Renal cortical epithelial cell (primary cell): Measurements from ENCODE around the gene C8A. TPM values are rescaled to one million over a fixed set of nuclear protein-coding genes. Genes with fewer than 3 reads are reported as not detected.

Source experiments
- DNase-seq: peaks from one replicate; pipeline ENCODE4 v3.0.0-alpha.2; 2011; ENCODE audit warnings: low read depth
- total RNA-seq: library from RNA; depleted of rRNA; stranded (reverse); fragments of >200 nt; gene quantifications from 2 replicates; pipeline ENCODE4 v1.2.3, GENCODE V29; 2014

The C8A gene
- total RNA-seq, 1 donor from 2014 or later: not detected

DNA sequence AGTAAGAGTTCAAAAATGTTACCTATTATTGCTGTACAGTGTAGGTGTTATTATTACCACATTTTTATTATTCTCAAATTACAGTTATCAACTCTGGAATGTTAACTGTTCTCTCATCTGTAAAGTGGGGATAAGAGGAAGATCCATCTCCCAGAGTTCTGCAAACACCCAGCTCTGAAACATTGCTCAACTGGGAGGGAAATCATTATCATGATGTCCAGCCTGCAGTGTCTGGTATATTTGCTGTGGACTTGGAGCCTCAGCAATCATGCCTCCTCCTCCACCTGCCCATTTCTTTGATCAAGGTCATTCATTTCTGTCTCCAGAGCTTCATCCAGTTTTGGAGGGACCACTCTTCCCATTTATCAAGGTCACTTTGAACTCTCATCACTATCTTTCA is 39.4 kb downstream of the C8A start:
- DNase-seq: no peak

DNA sequence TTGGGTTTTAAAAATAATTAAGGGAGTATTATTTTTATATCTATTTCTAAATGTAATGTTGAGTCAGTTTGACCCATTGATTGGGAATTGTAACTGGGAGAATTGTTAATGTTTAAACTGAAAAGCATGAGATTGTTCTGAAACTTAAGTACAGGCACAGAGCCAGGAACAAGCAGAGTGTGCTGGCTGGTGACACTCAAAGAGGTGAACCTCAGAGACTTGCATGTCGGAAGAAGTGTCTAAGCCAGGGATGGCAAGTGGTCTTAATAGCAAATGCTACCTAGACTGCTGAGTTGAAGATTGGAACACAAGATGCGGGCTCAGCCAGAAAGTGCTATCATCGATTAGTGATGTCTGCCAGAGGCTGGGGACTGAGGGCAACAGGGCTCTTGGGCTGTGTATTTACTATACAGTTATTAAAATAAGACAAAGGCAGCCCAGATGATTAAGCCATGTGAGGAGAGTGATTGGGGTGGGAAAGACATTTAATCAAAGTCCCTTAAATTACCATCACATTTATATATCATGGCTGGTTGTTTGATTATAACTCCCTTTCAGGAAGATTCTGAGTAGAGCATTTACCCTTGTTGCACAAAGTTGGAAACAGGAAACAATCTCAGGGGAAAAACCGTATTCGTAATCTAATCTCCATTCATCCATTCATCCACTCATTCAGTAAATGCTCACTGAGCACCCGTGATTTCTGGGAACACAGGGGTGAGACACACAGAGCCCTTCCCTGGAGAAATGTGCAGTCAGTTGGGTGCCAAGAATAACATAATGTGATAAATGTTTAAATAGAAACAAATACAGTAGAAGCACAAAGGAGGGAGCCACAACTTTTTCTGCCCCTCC is 42.8 kb downstream of the C8A start:
- DNase-seq: peak; percentile 89

DNA sequence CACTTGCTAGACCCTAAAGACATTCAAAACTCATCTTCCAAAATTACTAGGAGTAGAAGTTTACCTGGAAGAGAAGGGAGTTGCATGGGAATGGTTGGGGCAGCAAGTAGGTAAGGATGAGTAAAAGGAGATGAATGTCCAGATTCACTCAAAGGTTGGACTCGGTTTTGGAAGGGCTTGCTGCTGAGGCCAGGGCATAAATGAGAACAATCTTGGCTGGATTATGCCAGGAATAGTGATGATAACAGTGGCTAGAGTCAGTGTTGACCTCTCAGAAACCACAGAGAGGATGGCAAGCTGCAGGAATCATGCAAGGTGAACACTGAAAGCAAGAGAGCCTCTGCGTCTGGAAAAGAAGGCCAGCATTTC is 43.4 kb downstream of the C8A start:
- peak; percentile 47 for DNase-seq

DNA sequence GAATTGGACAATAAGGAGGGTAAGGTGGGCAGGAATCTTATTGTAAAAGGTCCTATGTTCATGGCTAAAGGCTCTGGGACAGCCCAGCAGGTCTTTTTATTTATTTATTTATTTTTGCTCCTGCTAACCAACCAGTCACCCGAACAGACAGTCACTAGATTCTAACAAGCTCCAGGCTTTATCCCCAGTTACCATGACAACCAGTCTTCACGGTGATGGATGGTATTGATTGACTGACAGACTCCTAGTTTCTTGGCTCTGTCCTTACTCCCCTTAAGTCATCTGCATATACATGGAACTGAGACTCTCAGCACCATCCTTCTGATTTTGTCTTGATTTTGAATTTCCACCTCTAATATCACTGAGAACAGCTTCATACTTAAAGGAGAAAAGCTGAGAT is 44.3 kb downstream of the C8A start:
- DNase-seq: no peak

DNA sequence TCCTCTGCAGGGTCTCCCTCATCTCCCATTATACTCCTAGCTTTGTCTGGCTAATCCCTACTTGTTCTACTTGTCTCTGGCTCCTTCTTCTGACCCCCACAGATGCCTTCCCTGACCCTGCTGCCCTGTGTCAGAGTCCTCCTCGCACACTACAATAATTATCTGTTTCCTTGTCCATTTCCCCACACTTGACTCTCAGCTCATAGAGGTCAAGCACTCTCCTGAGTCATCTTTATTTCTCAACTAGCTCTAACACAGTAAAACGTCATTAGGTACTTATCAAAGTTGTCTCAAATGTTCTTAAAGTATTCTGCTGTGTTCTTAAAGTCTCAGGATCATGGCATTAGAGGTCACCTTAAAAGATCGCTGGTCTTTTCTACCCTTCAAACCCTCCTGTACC is 47.1 kb downstream of the C8A start:
- DNase-seq: peak; percentile 86

DNA sequence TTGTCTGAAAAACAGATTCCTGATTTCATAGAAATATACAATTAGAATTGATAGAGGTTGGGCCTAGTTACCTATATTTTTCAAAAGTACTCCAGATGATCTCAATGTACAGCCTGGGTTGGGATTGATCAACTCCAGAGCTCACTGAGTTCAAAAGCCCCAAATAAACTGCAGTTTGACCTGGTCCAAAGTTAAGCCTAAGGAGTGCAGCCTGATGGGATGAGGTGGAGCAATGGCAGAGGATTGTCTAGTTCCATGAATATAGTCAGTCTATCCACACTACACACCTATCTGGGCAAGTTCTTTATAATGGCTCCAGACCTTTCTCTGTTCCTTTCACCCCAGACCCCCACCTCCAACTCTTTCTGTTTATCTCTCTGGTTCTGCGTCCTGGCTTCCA is 49.2 kb downstream of the C8A start:
- no peak for DNase-seq

DNA sequence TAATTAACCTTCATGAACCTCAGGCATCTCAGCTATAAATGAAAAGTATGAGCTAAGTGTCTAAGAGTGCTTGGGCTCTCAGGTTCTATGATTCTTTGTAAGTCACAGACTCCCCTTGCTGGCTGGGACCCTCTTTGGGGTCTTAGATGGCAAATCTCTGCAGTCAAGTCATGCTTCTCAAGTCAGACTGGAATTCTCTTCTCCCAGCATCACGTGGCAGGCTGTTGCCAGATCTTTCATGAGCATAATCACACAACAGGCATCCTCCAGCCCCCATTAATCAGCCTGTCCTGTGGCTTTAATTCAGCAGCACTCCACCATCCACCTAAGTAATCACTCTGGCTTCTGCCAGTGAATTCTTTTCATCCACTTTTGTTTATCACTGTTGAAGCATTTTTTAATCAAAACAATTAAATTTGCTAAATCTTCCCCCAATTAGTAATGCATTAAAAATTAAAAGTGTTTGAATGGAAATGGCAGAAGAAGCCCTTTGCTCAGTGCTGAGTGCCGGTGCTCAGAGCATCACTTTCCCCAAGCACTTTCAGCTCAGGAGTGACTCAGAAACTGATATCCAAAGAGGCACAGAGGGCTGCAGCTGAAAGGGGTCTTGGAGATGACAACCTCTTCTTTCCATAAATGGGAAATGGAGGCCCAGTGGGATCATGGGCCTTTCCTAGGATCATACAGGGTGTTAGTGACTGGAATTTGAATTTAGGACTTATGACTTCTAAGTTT is 50.2 kb downstream of the C8A start:
- no peak for DNase-seq

DNA sequence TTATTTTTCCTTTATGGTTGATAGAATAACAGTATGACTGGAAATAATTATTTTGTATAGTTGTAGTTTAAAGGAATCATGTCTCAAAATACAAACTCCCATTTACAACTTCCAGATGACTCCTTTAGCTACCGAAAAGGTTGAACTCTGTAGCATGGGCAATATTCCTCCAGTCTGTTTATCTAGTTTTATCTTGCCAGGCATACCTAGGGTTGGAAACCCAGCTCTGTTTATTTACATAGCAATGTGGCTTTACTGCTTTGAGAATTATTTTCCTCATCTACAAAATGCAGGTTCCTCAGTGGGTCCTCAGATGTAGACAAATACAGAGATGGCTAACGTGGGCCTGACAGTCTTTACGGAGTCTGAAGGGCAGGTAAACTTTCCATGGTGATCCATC is 51.1 kb downstream of the C8A start:
- DNase-seq: no peak

DNA sequence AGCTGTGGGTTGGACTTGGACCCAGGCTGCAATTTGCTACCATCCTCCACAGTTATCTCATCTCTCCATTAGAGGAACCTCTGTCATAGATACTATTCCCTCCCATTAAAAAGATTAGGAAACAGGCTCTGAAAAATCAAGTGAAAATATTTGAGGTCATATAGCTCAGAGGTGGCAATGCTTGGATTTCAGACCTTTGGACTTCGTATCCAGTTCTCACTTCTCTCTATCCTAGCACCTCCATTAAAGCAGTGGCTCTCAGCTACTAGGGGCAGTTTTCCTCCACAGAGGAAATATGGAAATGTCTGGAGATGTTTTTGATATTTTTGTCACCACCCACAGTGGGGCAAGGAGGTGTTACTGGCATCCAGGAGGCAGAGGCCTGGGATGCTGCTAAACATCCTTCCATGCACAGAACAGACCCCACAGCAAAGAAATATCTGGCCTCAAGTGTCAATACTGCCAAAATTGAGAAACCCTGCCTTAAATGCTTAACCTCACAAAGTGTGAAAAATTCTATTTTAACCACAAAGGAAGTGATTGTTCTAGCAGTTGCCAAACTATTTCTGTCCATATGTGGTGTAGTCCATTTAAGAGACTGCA is 54.1 kb downstream of the C8A start:
- peak; percentile 71 for DNase-seq

DNA sequence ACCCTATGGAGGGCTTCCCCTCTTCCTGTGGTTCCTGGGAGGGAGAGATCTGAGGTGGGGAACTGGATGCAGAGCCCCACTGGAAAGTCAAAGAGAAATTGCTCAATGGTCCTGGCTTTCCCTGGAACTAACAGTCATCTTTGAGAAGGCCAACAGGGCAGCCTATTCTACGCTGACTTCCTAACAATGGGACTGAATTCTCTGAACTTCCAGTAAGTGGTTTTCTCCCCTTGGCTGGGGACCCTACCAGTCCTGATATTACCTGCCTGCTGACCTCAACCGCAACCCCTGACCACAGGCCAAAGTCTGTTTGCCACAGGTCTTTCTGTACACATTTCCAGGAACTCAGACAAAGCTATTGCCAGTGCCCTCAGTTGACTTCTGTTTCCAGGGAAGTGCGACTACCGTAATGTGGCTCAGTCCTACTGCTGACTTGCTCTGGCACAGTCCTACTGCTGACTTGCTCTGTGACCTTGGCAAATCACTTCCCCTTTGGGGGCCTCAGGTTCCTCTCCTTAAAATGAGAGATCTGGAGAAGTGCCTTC is 55.9 kb downstream of the C8A start:
- peak; percentile 88 for DNase-seq

DNA sequence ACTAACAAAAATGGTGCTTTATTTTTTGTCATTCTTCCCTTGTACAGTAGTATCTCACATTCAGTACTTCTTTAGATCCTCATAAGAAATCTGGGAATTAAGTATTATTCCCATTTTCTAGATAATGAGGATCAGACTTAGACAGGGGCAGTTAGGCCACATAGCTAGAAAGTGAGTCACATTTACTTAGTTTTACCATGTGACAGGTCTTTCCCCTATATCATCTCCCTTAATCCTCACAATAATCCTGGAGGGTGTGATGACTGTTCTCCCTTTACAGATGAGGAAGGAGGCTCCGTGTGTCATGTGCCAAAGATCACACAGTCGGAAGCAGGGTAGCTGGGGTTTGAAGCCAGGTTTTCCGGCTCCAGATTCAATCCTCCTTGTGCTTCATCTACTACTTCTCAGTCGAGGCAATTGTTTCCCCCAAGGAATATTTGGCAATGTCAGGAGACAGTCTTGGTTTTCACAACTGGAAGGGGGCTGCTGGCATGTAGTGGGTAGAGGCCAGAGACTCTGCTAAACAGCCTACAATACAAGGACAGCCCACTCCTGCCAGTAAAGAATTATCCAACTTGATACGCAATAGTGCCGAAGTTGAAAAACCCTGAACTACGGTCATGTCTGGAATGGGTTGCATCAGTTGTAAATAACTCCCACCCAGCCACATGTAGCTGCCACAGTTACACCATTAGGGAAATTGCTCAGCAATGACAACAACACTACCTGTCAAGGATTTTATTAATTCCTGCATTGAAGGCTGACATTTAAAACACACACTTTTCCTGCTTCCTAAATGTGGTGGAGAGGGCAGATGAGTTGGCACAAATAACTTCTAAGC is 56.7 kb downstream of the C8A start:
- peak; percentile 73 for DNase-seq

DNA sequence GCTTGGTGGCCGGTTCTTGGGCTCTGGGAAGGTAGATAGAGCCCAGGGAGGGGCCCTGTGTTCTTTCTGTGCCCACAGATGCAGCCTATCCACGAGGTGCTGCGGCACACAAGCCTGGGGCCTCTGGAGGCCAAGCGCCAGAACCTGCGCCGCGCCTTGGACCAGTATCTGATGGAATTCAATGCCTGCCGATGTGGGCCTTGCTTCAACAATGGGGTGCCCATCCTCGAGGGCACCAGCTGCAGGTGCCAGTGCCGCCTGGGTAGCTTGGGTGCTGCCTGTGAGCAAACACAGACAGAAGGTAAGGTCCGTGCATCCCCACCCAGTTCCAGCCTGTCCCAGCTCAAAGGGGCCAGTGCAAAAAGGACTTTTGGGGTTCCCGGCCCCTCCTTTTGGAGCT is 57.7 kb downstream of the C8A start:
- DNase-seq: no peak

DNA sequence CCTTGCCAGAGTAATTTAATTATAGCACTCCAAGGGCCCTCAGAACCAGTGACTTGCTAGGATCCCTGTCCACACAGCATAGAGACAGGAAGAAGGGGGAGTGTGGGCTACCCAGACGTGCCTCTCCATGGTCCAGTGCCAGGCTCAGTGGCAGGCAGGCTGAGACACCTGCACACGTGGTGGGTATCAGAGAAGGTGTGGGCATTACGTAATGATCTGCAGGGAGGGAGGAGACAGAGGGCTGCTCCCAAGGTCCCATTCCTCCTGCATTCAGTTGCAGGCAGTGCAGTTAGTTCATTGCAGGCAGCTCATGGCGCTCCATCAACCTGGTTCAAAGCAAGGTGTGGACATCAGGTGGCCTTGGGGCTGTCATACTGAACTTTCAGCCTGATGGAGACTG is 61.4 kb downstream of the C8A start:
- peak; percentile 74 for DNase-seq

DNA sequence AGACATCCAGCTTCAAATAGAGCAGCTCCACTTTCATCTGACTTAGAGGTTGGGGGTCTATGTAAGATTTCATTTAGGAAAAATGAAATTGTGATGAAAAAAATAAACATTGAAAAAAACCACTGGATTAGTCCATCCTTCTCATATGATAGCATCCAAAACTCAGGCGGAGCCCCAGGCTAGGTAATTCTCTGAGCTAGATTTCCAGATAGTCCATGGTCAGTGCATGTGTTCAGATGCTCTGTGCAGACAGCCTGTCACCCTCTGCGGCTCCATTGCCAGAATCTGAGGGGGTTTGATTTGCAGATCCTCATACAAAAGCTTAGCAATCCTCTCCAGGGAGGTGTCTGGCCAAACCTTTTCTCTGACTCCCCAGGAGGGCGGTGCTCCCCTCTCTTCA is 62.0 kb downstream of the C8A start:
- no peak for DNase-seq

DNA sequence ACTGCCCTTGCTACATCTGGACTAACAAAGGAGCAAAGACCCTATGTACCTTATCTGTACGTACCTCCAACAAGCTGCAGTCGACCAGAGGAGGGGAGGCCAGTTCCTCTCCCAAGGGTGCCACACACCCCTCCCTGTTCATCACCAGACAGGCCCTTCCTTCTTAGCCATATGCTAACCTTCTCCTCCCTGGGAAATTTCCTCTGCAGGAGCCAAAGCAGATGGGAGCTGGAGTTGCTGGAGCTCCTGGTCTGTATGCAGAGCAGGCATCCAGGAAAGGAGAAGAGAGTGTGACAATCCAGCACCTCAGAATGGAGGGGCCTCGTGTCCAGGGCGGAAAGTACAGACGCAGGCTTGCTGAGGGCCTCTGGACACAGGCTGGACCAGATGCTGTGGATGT is 62.8 kb downstream of the C8A start:
- DNase-seq: no peak

DNA sequence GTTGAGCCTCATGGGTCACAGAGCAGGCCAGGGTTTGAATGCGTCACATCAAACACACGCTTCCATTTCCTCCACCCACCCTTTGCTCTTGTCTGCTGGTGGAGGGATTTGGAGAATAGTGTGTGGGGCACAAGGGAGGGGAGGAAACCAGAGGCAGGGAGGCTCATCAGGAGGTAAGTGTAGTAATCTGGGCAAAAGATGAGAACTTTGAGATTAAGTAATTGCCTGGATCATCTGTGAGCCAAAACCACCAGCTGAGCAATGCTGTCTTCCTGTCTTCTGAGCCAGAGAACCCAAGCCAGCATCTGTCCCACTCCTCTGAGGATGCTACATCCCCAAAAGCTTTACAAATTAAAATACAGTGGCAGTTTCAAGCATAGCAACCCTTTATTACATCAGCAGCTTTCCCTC is 66.0 kb downstream of the C8A start:
- DNase-seq: peak; percentile 91

DNA sequence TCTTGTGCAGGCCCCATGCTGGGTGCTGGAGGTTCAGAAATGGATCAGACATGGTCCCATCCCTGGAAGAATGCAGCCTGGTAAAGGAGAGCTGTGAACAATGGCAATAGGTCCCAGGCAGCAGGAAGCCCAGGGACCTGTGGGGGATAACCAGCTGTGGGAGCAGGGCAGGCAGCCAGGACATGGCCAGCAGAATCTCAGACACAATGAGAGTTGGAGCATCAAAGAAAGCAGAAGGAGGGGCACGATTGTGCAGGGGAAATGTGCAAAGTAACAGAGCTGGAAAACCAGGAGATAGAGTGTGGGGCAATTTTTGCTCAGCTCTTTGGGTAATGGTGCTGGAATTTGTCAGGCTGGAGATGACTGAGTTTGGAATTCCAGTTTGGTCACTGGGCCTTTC is 66.9 kb downstream of the C8A start:
- DNase-seq: peak; percentile 47

DNA sequence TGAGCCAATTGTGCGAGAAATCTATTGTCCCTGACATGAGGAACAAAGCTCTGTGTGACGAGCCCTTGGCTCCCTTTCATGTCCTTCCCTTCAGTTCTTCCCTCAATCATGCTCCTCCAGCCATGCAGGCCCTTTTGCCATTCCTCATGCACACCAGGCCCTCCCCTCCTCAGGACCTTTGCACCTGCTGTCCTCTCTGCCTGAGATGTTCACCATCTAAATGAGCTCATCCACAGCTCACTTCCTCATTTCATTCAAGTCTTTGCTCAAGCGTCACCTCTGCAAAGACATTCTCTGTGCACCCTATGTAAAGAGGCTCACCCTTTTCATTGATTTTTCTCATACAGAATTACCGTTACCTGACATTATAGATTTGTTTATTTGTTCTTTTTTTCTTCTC is 67.5 kb downstream of the C8A start:
- DNase-seq: no peak

DNA sequence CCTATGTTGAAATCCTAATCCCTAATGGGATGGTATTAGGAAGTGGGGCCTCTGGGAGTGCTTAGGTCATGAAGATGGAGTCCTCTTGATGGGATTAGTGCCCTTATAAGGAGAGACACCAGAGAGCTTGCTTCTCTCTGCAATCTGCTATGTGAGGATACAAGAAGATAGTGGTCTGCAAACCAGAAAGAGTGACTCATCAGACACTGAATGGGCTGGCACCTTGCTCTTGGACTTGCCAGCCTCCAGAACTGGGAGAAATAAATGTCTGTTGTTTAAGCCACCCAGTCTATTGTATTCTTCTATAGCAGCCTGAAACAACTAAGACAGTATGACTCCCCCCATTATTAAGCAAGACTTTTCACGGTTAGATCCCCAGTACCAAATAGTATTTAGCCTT is 67.9 kb downstream of the C8A start:
- DNase-seq: no peak

DNA sequence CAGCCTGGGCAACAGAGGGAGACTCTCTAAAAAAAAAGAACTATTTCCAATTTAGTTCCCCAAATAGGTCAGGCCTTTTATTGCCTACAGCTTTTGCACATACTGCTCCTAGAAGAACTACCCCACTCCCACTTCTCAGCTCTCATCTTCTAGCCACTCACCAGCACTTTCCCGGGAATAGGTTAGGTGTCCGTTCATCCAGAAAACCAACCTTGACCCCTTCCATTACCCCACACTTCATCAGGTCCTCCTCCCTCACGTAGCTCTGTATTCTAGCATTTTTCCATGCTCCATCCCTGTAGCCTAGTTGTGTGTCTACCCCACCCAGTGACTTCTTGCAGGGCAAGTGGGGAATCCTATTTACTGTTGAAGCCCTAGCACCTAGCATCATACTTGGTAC is 68.6 kb downstream of the C8A start:
- peak; percentile 58 for DNase-seq

DNA sequence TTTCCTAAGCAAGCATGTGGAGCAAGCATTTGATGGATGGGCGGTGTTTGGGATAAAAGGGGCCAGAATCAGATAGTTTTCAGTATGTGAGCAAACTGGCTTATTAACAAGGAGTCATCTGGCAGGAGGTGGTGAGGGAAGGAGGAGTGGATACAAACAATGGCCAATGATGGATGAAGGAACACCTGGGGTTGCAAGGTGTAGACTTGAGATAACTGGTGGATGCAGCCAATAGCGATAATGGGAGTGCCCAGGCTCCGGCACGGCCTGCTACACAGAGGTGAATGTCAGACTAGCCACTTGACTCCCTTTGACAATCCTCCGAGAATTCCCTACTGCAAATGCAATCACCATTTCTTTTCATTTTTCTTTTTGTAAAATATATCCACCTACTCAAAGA is 69.5 kb downstream of the C8A start:
- no peak for DNase-seq

DNA sequence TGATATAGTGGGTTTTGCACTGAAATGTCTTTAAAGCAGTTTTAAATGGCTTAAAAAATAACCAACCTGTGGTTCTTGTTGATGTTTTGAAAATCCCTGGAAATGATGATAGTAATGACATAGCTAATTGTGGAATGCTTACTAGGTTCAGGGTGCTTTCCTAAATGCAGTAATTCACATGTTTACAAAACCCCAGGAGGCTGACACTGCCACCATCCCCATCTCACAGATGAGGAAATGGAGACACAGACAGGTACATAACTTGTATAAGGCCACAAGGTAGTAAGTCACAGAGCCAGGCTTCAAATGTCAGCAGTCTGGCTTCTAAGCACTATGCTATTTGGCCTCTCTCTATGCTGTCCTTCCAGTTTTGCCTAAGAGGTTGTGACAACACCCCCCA is 70.6 kb downstream of the C8A start:
- DNase-seq: peak; percentile 60
